BJ (cell line): ENCODE measurements around the gene COX8A. TPM values are rescaled to one million over a fixed set of nuclear protein-coding genes. Genes with fewer than 3 reads are reported as not detected.
"Not testable (repeated sequence)": the region's sequence is repeated elsewhere in the genome, so short reads cannot be mapped to it uniquely, and the experiment has no call there.

Experiments
- CTCF ChIA-PET: fragments of 350-600 bp; formaldehyde crosslinking; extraction: SDS; loops from one replicate; lab custom pipeline; 2021; ENCODE audit warnings: antibody characterized with exemption, inconsistent platforms; lab: Yijun Ruan, JAX
- POLR2A ChIA-PET: fragments of 300-600 bp; sonication (Branson Sonifier 250); formaldehyde crosslinking; extraction: SDS; loops from one replicate; lab custom pipeline; 2021; ENCODE audit warnings: antibody characterized with exemption; lab: Charles Lee
- DNase-seq: peaks from one replicate; pipeline ENCODE4 v3.0.0-alpha.2; 2011; ENCODE audit warnings: low read depth
- H3K27me3 ChIP-seq: 2 replicates; pipeline ENCODE4 v1.6.0; 2011; ENCODE audit warnings: low read length; ENCODE audit not compliant: control insufficient read depth, insufficient read depth
- H3K36me3 ChIP-seq: 2 replicates; pipeline ENCODE4 v1.5.1; 2011; ENCODE audit warnings: low read length; ENCODE audit not compliant: control insufficient read depth, insufficient read depth
- H3K4me3 ChIP-seq: 2 replicates; pipeline ENCODE4 v1.5.1; 2011; ENCODE audit warnings: low read depth, mild to moderate bottlenecking, control low read depth, low read length
- CTCF ChIP-seq: IDR thresholded peaks from 2 replicates; pipeline ENCODE4 v1.5.1; 2011; ENCODE audit warnings: low read depth, mild to moderate bottlenecking, control low read depth, inconsistent platforms, low read length, moderate library complexity; ENCODE audit not compliant: insufficient read depth
- polyA plus RNA-seq: library from polyadenylated mRNA; depleted of rRNA; stranded (reverse); fragments of >200 nt; gene quantifications from 2 replicates; pipeline ENCODE4 v1.2.3, GENCODE V29; 2011

The COX8A gene
- polyA plus RNA-seq, 1 experiment = 527 TPM

GRCh38 chr11:63951779-63952536 lies 22.5 kb upstream of the COX8A start:
- H3K36me3 ChIP-seq = peaks cover 33% of the 10 kb centered on the region
- H3K27me3 ChIP-seq = no peaks in the 10 kb centered on the region
- ChIA-PET POLR2A (interaction anchor here (0.5 kb wide), 1 partner anchor 72 kb away, joined by 17 read pairs; no protein-coding TSS in a partner anchor), CTCF (interaction anchor here (0.9 to 11.6 kb wide), 3 partner anchors 10 to 114 kb away, joined by 3 to 188 read pairs (median 3); partner anchors contain the start of genes COX8A and MARK2)
- DNase-seq = no peak
- no peak for TF ChIP-seq CTCF
- H3K4me3 ChIP-seq = no peak overlapping the region

DNA sequence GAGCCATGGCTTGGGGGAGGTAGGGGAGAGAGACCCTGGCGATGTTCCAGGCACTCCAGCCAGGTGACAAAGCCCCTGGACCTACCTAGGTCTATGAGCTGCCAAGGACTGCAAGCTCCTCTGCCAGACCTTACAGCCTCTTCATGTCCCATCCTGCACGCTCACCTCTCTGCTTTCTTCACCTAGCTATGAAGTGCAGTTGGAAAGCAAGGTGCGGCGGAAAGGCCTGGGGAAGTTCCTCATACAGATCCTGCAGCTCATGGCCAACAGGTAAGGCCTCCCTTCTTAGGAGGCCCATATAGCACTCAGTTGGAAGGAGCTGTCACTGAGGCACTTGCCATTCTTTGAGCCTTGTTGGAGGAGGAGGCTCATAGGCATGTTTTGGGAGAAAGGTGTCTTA lies 21.9 kb upstream of the COX8A start:
- no peak for TF ChIP-seq CTCF
- Histone ChIP-seq H3K27me3 (no peaks in the 10 kb centered on the region), H3K36me3 (peaks cover 33% of the 10 kb centered on the region), H3K4me3 (no peak overlapping the region)
- ChIA-PET CTCF (interaction anchor here (0.9 to 11.6 kb wide), 3 partner anchors 9 to 115 kb away, joined by 3 to 188 read pairs (median 3); partner anchors contain the start of genes COX8A and MARK2), POLR2A (interaction anchor here (0.5 kb wide), 1 partner anchor 73 kb away, joined by 17 read pairs; no protein-coding TSS in a partner anchor)
- no peak for DNase-seq

DNA sequence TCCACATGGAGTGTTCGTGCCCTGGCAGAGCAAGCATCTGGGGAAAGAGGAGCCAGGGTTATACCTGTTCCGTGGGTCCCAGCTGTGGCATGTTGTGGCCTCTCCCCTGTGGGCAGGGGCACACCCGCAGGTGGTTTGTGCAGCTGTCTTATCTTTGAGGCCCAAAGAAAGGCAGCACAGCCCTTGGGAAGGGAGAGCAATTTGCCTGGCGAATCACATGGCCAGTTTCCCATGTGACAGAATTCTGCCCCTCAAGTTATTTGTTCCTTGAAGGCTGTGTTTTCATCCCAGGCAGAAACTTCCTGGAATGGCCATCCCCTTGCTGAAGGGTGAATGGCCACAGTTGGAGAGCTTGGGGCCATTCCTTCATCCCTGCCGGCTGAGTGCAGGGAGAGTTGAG lies 16.4 kb upstream of the COX8A start:
- Histone ChIP-seq H3K27me3 (no peaks in the 10 kb centered on the region), H3K4me3 (no peak overlapping the region), H3K36me3 (peaks cover 26% of the 10 kb centered on the region)
- ChIA-PET POLR2A (no interaction called here), CTCF (interaction anchor here (0.8 to 4.3 kb wide), 4 partner anchors 13 to 190 kb away, joined by 3 to 19 read pairs (median 6); no protein-coding TSS in a partner anchor)
- no peak for TF ChIP-seq CTCF
- no peak for DNase-seq

- no peak for DNase-seq
- Histone ChIP-seq H3K4me3 (no peak overlapping the region), H3K36me3 (no peaks in the 10 kb centered on the region; the same call in 1 of the 2 replicates), H3K27me3 (no peaks in the 10 kb centered on the region)
- TF ChIP-seq CTCF = no peak
- POLR2A ChIA-PET = no interaction called here
- CTCF ChIA-PET = interaction anchor here (0.6 to 3.4 kb wide), 8 partner anchors 9 to 188 kb away, joined by 3 to 20 read pairs (median 4); partner anchors contain the start of gene COX8A
Observed at GRCh38 chr11:63961608-63962412, 12.6 kb upstream of the COX8A start.

GRCh38 chr11:63963895-63964294 lies 10.5 kb upstream of the COX8A start:
- H3K27me3 ChIP-seq, POLR2A ChIA-PET, H3K4me3 ChIP-seq, DNase-seq, H3K36me3 ChIP-seq: not testable (repeated sequence)
- CTCF ChIA-PET = interaction anchor here (1.4 kb wide), 1 partner anchor 184 kb away, joined by 4 read pairs; no protein-coding TSS in a partner anchor
